ENCODE measurements around the gene GALNT18. TPM values are rescaled to one million over a fixed set of nuclear protein-coding genes. Genes with fewer than 3 reads are reported as not detected.

Gene GALNT18
- total RNA-seq, 1 donor = 2.4 TPM

- no peak for TF ChIP-seq CTCF (IDR thresholded peaks at IDR 0.05; ENCODE audit: insufficient read depth, low read length)
- DNase-seq (ENCODE audit: low read depth) = peak; percentile 11
- no peak overlapping the region for H3K4me3 ChIP-seq (ENCODE audit: low read depth, low read length)
Observed at GRCh38 chr11:11524436-11525061, 97.3 kb downstream of the GALNT18 start.

DNA sequence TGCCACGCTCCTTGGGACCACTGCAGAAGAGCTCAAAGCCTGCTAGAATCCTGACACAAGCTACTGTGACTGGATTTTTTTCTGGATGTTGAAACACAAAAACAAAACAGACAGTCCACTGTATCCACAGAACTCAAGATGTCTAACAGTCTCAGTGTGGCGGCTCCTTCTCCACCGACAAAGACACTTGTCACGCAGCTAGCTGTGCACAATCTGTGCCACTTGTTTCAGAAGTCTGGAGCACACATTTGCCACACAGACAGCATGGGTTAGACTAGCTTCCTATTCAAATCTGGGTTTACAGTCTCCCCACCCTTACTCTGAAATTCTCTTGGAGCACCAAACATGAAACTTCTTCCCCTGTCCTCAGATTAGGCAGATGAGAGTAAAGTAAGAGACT is 99.2 kb downstream of the GALNT18 start:
- TF ChIP-seq CTCF (IDR thresholded peaks at IDR 0.05; ENCODE audit: insufficient read depth, low read length) = no peak
- no peak for DNase-seq (ENCODE audit: low read depth)
- H3K4me3 ChIP-seq (ENCODE audit: low read depth, low read length) = no peak overlapping the region

DNA sequence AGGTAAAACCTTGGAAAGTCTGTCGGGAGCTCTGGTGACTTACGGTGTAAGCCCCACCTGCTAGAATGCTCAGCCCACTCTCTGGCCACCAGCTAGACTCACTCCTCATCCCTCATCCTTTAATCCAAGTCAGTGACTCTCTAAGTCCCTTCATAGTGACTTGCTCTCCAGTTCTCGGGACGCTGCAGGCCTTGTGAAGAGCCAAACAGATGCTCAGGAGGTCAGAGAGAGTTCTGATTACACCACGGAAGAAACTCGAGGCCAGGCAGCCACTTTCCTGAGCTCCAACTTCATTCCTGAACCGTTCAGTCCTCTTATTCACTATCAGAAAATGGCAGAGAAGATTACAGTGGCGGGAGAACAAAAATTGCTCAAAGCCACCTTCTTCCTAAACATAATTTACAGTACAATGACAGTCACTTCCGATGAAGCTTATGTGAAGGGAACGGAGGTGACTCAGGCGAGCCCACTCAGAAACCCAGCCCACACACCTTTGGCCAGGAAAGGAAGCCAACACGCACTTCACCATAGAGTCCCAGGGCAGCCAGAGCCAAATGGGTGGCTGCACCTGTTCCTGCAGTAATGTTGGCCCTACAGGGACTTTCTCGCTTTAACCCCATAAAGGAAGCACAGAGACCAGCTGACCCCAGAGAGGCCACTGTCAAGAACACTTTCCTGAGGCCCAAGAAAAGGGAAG is 100.4 kb downstream of the GALNT18 start:
- no peak overlapping the region for H3K4me3 ChIP-seq (ENCODE audit: low read depth, low read length)
- no peak for DNase-seq (ENCODE audit: low read depth)
- TF ChIP-seq CTCF (IDR thresholded peaks at IDR 0.05; ENCODE audit: insufficient read depth, low read length) = no peak

DNA sequence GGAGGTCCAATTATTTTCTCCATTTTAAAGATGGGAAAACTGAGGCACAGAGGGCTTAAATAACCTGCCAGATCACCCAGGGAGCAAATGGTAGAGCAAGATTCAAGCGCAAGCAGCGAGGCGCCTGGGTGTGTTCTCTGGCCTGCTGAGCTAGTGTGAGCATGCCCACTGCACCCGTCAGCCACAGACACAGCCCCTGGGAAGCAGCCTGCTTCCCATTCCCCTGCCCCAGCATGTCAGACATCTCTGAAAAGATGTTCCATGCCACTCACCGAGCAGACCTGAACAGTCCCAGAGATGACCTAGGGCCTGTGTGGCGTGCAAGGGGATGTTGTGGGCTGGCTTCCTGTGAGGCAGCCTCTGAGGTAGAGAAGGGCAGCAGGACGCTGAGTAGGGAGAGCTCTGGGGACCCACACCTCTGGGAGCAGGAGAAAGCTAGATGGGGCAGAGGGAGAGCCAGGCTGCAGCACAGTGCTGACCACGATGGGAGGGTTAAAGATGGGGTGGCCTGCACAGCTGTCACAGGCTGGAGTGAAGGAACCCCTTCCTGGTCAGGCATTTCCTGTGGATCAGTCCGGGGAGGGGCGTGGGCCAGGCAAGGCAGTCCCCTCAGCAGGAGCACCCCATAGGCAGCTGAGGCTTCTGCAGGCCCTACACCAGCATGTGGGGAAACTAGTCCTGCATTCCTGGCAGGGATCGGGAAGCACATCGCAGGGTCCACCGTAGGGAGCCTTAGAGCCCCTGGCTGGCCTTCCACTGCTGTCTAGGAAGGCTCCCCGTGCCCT is 101.4 kb downstream of the GALNT18 start:
- no peak for TF ChIP-seq CTCF (IDR thresholded peaks at IDR 0.05; ENCODE audit: insufficient read depth, low read length)
- no peak for DNase-seq (ENCODE audit: low read depth)
- H3K4me3 ChIP-seq (ENCODE audit: low read depth, low read length) = no peak overlapping the region

DNA sequence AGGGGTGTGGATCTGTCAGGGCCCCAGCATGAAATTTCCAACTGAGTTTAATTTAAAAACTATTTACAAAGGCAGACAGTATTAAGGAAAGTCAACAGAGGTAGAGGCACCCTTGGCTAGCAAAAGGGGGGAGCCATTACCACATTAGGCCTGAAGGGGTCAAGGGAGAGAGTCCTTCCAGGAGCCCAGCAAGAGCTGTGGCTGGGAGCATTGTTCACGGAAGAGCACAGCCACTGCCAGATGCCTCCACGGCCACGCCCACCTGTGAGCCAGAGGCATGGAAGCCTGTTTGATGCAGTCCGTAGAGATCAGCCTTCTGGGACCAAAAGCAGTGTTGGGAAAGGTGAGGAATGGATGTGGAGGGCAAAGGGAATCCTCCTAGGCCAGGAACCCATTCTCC is 102.6 kb downstream of the GALNT18 start:
- no peak for DNase-seq (ENCODE audit: low read depth)
- TF ChIP-seq CTCF (IDR thresholded peaks at IDR 0.05; ENCODE audit: insufficient read depth, low read length) = no peak
- no peak overlapping the region for H3K4me3 ChIP-seq (ENCODE audit: low read depth, low read length)

DNA sequence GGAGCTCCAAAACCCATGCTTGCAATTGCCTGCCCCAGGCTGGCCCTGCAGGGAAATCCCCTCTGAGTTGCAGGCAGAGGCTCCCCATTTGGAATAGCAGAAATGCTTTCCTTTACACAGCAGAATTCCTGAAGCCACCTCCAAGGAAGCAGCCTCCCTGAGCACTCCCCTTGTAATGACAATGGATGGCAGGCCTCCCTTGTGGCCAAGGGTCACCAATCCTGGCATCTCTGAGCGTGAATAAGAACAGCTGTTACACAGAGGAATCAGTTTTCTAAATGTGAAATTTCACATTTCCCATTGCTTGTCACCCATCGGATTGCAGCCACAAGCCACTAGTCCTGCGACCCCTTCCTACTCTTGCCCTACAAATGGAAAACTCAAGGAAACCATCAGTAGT is 107.6 kb downstream of the GALNT18 start:
- H3K4me3 ChIP-seq (ENCODE audit: low read depth, low read length) = no peak overlapping the region
- no peak for TF ChIP-seq CTCF (IDR thresholded peaks at IDR 0.05; ENCODE audit: insufficient read depth, low read length)
- DNase-seq (ENCODE audit: low read depth) = peak; percentile 2
